Ovary (tissue), 9 donors: ENCODE results near the gene SOS2. TPM values are rescaled to one million over a fixed set of nuclear protein-coding genes. Genes with fewer than 3 reads are reported as not detected.

Experiments used
- DNase-seq, 5 donors: peaks; one replicate each; pipeline ENCODE4 v3.0.0-alpha.2; 2019 to 2020
- H3K27ac ChIP-seq, 2 donors: fragments of 200-600 bp; one replicate each; pipeline versions ENCODE4 v1.5.1 to v1.8.0; 2019 to 2022
- H3K27me3 ChIP-seq: fragments of 200-600 bp; one replicate; pipeline ENCODE4 v1.8.0; 2022
- H3K36me3 ChIP-seq: fragments of 200-600 bp; sonication (generic); one replicate; pipeline ENCODE4 v1.5.1; 2019
- H3K4me1 ChIP-seq: one replicate; pipeline ENCODE4 v1.8.1; 2013; ENCODE audit warnings: mild to moderate bottlenecking, moderate library complexity; ENCODE audit not compliant: insufficient read depth
- H3K4me3 ChIP-seq: fragments of 200-600 bp; sonication (generic); one replicate; pipeline ENCODE4 v1.5.1; 2017
- H3K9me3 ChIP-seq, 2 donors: fragments of 200-600 bp in 1 of 2; sonication (generic) in 1 of 2; one replicate each; pipeline versions ENCODE4 v1.5.1 to v1.8.1; 2013 to 2019; ENCODE audit warnings: mild to moderate bottlenecking in 1 of 2, moderate library complexity in 1 of 2
- EP300 ChIP-seq: sonication (generic); formaldehyde crosslinking; IDR thresholded peaks from one replicate; pipeline ENCODE4 v1.6.1; 2017; ENCODE audit warnings: antibody characterized with exemption
- POLR2A ChIP-seq: fragments of 450-650 bp; IDR thresholded peaks from one replicate; pipeline ENCODE4 v1.6.1; 2017; ENCODE audit warnings: antibody characterized with exemption, mild to moderate bottlenecking, moderate library complexity
- WGBS, 3 donors: extraction: QIAGEN DNeasy Blood & Tissue Kit in 1 of 3; methylation state at CpG; one replicate each; pipeline versions ENCODE4 v1.1.5 to v1.1.7; 2013 to 2017; 5-methylcytosine and 5-hydroxymethylcytosine counted together
- intact Hi-C, 4 donors: fragments of 100-400 bp; cut with DNase I; formaldehyde crosslinking; loops; one replicate each; pipeline versions ENCODE4 v1.11.0 to v1.15.1; 2022 to 2023
- polyA plus RNA-seq, 2 donors: library from polyadenylated mRNA; stranded (reverse); fragments of 200-250 nt in 1 of 2; fragments of 350-450 nt in 1 of 2; fragmentation: Illumina TruSeq in 1 of 2; extraction: RNeasy Lipid Tissue Mini Kit (QIAGEN cat#74804) in 1 of 2; gene quantifications; one replicate each; pipeline ENCODE4 v1.2.3, GENCODE V29; 2013 to 2014
- total RNA-seq, 7 donors: library from RNA; depleted of rRNA in 2 of 7; stranded (reverse); fragments of >200 nt in 2 of 7; fragmentation: NEBNext Ultra II Directional in 3 of 7; extraction: Animal tissue kit (Norgen Biotek cat#: 25700) in 3 of 7; gene quantifications; one replicate each; pipeline versions ENCODE4 v1.1.0 to v1.2.4, GENCODE V29; 2016 to 2023
- TF ChIP-seq, protein P1 (sequence below), 3 donors: fragments of 450-650 bp in 2 of 3; fragments of 200-600 bp in 1 of 3; IDR thresholded peaks; one replicate each; pipeline versions ENCODE4 v1.5.1 to v1.8.0; 2016 to 2022; ENCODE audit warnings: antibody characterized with exemption in 3 of 3, mild to moderate bottlenecking in 1 of 3
- donor health status: DM: no; HTN: no; CAD: no; lungs with moderate emphysema.
- donor health status: DM: no; HTN: no; CAD: no.
- donor health status: Bipolar disorder and iron deficiency.
- donor health status: DM: yes; HTN: yes; CAD: no.
- donor health status: DM: no; HTN: no; CAD: no.
- donor health status: DM: yes; HTN: yes; CAD: no.

The SOS2 gene
- total and polyA plus RNA-seq, 9 donors, result 10.2 to 29.3 (median 26.7) TPM

DNA sequence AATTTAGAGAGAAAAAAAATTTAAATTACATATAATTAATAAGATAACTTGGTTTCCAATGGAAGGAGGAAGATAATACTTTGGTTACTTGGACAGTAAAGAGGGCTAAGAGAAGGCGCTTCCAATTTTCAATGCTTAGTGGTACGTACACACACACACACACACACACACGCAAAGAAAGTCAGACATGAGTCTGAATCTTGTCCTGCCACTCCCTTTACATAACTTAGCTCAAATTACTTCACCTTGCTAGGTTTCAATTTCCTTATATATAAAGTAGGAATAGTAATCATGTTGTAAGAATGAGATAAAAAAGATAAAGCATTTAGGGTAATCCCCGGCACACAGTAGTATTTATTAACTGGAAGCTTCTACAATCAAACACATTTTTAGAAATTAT is 75.3 kb downstream of the SOS2 start:
- TF ChIP-seq, protein P1, sequence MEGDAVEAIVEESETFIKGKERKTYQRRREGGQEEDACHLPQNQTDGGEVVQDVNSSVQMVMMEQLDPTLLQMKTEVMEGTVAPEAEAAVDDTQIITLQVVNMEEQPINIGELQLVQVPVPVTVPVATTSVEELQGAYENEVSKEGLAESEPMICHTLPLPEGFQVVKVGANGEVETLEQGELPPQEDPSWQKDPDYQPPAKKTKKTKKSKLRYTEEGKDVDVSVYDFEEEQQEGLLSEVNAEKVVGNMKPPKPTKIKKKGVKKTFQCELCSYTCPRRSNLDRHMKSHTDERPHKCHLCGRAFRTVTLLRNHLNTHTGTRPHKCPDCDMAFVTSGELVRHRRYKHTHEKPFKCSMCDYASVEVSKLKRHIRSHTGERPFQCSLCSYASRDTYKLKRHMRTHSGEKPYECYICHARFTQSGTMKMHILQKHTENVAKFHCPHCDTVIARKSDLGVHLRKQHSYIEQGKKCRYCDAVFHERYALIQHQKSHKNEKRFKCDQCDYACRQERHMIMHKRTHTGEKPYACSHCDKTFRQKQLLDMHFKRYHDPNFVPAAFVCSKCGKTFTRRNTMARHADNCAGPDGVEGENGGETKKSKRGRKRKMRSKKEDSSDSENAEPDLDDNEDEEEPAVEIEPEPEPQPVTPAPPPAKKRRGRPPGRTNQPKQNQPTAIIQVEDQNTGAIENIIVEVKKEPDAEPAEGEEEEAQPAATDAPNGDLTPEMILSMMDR (IDR thresholded peaks at IDR 0.05), result no peak
- no peak for TF ChIP-seq POLR2A
- no peak for TF ChIP-seq EP300
- no peaks in the 10 kb centered on the region for H3K4me1 ChIP-seq
- no peak for DNase-seq
- intact Hi-C loops, result no loop called here
- H3K36me3 ChIP-seq, result no peaks in the 10 kb centered on the region
- WGBS, 3 donors, result 95 to 98% (median 96%) methylated on average over 4 of the region's 4 CpGs
- H3K9me3 ChIP-seq, result no peaks in the 10 kb centered on the region
- H3K4me3 ChIP-seq, result no peak overlapping the region
- H3K27ac ChIP-seq, result no peak overlapping the region
- H3K27me3 ChIP-seq, result no peaks in the 10 kb centered on the region

DNA sequence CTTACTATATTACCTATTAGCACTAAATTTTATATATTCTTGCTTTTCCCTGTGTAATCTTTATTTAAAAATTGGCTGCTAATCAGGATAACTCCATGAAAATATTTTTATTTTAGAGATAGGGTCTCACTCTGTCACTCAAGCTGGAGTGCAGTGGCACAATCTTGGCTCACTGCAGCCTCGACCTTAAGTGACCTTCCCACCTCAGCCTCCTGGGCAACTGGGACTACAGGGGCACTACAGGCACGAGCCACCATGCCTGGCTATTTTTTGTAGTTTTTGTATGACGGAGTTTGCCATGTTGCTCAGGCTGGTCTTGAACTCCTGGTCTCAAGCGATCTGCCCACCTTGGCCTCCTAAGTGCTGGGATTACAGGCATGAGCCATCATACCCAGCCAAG is 82.6 kb downstream of the SOS2 start:
- H3K36me3 ChIP-seq, result no peaks in the 10 kb centered on the region
- no peak overlapping the region for H3K4me3 ChIP-seq
- no peak overlapping the region for H3K27ac ChIP-seq
- H3K9me3 ChIP-seq, result no peaks in the 10 kb centered on the region
- H3K4me1 ChIP-seq, result no peaks in the 10 kb centered on the region
- DNase-seq, result no peak
- no peaks in the 10 kb centered on the region for H3K27me3 ChIP-seq
- 91 to 95% (median 93%) methylated on average over 4 of the region's 4 CpGs for WGBS, 3 donors
- intact Hi-C loops, result no loop called here
- TF ChIP-seq POLR2A, result no peak
- TF ChIP-seq EP300, result no peak
- TF ChIP-seq, protein P1 (IDR thresholded peaks at IDR 0.05), result no peak

DNA sequence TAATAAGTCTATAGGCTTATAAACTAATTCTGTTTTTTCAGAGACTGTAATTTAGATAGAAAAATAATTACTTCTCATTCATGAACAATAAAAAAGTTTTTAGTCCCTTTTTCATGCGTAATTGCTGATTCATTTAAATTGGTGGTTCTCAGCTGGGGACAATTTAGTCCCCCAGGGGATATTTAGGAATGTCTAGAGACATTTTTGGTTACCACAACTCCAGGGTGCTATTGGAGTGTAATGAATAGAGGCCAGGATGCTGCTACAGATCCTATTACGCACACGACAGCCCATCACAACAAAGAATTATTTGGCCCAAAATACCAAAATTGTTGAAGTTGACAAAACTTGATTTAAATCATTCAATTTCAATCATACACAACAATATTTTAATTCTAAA is 92.2 kb downstream of the SOS2 start:
- DNase-seq, result no peak
- Histone ChIP-seq H3K27ac (no peak overlapping the region), H3K4me1 (no peaks in the 10 kb centered on the region), H3K4me3 (no peak overlapping the region), H3K27me3 (no peaks in the 10 kb centered on the region), H3K9me3 (no peaks in the 10 kb centered on the region), H3K36me3 (no peaks in the 10 kb centered on the region)
- WGBS, 3 donors, result 88 to 97% (median 94%) methylated on average over 3 of the region's 3 CpGs
- intact Hi-C loops, result no loop called here
- no peak for TF ChIP-seq POLR2A
- no peak for TF ChIP-seq EP300
- TF ChIP-seq, protein P1 (IDR thresholded peaks at IDR 0.05), result no peak

DNA sequence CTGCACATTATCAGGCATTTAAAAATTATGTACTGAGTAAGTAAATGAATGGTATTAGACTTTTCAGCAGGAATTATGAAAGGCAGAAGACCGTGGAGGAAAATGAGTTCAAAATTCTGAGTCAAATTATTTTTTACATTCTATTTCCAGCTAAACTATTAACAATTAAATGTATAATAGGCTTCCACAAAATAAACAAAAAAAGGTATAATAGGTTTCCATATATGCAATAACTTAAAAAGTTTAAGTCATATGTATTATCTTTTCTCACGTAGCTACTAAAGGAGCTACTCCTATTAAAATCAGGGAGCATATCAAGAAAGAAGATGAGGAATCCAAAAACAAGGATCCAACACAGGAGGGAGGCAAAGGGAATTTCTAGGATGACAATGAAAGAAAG is 103.6 kb downstream of the SOS2 start:
- no peaks in the 10 kb centered on the region for H3K36me3 ChIP-seq

More for the DNA sequence above, 103.6 kb downstream of the SOS2 start:
- Histone ChIP-seq H3K4me1 (no peaks in the 10 kb centered on the region), H3K27me3 (no peaks in the 10 kb centered on the region), H3K4me3 (no peak overlapping the region), H3K9me3 (no peaks in the 10 kb centered on the region), H3K27ac (no peak overlapping the region)
- intact Hi-C loops, result no loop called here
- TF ChIP-seq POLR2A (no peak), EP300 (no peak)
- TF ChIP-seq, protein P1 (IDR thresholded peaks at IDR 0.05), result no peak
- no peak for DNase-seq
- 87 to 97% (median 95%) methylated on average over 2 of the region's 2 CpGs for WGBS, 3 donors
